ENCODE data around the gene PNPLA2.

The PNPLA2 gene

GRCh38 chr11:846496-847098 lies 27.9 kb downstream of the PNPLA2 start:
- DNase-seq: no peak

- DNase-seq: no peak
Measured at GRCh38 chr11:847876-848275, 29.2 kb downstream of the PNPLA2 start.

- peak; percentile 77 for DNase-seq
Measured at GRCh38 chr11:848380-848931, 29.7 kb downstream of the PNPLA2 start.

- peak; percentile 63 for DNase-seq
Measured at GRCh38 chr11:849104-849824, 30.6 kb downstream of the PNPLA2 start.

GRCh38 chr11:849951-850774 lies 31.4 kb downstream of the PNPLA2 start:
- DNase-seq: no peak

GRCh38 chr11:850775-851763 lies 32.4 kb downstream of the PNPLA2 start:
- DNase-seq: no peak

- no peak for DNase-seq
Measured at GRCh38 chr11:852762-853161, 34.0 kb downstream of the PNPLA2 start.

- DNase-seq: no peak
Measured at GRCh38 chr11:853682-854448, 35.2 kb downstream of the PNPLA2 start.

GRCh38 chr11:854601-855329 lies 36.1 kb downstream of the PNPLA2 start:
- no peak for DNase-seq

GRCh38 chr11:855330-855674 lies 36.6 kb downstream of the PNPLA2 start:
- no peak for DNase-seq

GRCh38 chr11:855796-856195 lies 37.1 kb downstream of the PNPLA2 start:
- DNase-seq: no peak

- no peak for DNase-seq
Measured at GRCh38 chr11:856397-856796, 37.7 kb downstream of the PNPLA2 start.

GRCh38 chr11:858053-858761 lies 39.5 kb downstream of the PNPLA2 start:
- DNase-seq: no peak

- no peak for DNase-seq
Measured at GRCh38 chr11:858762-859339, 40.1 kb downstream of the PNPLA2 start.

- no peak for DNase-seq
Measured at GRCh38 chr11:859394-860131, 40.8 kb downstream of the PNPLA2 start.

GRCh38 chr11:860234-861104 lies 41.8 kb downstream of the PNPLA2 start:
- DNase-seq: no peak

- DNase-seq: no peak
Measured at GRCh38 chr11:861105-861479, 42.4 kb downstream of the PNPLA2 start.

GRCh38 chr11:862081-862661 lies 43.5 kb downstream of the PNPLA2 start:
- no peak for DNase-seq

All from stimulated activated CD4-positive, alpha-beta T cell treated with anti-CD3 and anti-CD28 coated beads, Interleukin-15, amount 100 ng/mL, for 24 hours (primary cell).